ENCODE results near the gene TNFRSF14.

The TNFRSF14 gene

GRCh38 chr1:2586154-2587070, 30.2 kb downstream of the TNFRSF14 start, which contains the start of gene PRXL2B:
TSS of gene PRXL2B (plus strand) at chr1:2586777. CDS start at chr1:2586886, 109 bp downstream.
- DNase-seq (ENCODE audit: low read depth in 1 of 2, low spot score in 1 of 2), result peak; percentile 96 to 97

- DNase-seq (ENCODE audit: low read depth in 1 of 2, low spot score in 1 of 2), result no peak
Measured at GRCh38 chr1:2587071-2587859, 31.1 kb downstream of the TNFRSF14 start.

DNA sequence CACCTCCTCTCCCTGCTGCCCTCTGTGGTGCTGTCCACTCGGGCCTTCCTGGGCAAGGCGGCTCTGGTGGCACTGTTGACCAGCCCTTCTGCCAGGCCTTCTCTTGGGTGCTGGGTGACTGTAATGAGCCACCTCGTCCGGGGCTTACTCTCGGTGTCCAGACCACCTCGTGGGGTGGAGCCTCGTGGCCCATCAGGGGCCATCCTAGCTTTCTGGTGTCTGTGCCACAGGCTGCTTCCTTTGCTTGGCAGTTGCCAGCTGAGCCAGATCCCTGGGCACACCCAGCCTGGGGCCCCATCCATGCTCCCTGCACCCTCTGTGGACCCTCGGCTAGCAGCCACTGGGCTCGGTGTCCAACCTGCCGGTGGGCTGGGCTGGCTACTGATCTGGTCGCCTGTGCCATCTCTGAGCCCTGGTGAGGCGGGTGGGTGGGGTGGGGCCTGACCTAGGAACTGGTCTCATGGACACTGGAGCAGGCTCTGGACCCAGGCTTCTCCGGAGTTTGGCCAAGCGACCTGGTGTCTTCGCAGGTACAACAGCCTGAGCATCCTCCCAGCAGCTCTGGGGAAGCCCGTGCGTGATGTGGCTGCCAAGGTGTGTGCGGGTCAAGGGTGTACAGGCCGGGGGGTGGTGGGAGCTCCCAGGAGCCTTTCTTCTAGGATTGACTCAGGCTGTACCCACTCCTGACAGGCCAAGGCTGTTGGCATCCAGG, 31.8 kb downstream of the TNFRSF14 start:
- DNase-seq (ENCODE audit: low read depth in 1 of 2, low spot score in 1 of 2), result no peak

GRCh38 chr1:2588661-2589430, 32.7 kb downstream of the TNFRSF14 start:
- DNase-seq (ENCODE audit: low read depth in 1 of 2, low spot score in 1 of 2), result no peak

- DNase-seq (ENCODE audit: low read depth in 1 of 2, low spot score in 1 of 2), result no peak
Measured at GRCh38 chr1:2589431-2590232, 33.5 kb downstream of the TNFRSF14 start.

DNA sequence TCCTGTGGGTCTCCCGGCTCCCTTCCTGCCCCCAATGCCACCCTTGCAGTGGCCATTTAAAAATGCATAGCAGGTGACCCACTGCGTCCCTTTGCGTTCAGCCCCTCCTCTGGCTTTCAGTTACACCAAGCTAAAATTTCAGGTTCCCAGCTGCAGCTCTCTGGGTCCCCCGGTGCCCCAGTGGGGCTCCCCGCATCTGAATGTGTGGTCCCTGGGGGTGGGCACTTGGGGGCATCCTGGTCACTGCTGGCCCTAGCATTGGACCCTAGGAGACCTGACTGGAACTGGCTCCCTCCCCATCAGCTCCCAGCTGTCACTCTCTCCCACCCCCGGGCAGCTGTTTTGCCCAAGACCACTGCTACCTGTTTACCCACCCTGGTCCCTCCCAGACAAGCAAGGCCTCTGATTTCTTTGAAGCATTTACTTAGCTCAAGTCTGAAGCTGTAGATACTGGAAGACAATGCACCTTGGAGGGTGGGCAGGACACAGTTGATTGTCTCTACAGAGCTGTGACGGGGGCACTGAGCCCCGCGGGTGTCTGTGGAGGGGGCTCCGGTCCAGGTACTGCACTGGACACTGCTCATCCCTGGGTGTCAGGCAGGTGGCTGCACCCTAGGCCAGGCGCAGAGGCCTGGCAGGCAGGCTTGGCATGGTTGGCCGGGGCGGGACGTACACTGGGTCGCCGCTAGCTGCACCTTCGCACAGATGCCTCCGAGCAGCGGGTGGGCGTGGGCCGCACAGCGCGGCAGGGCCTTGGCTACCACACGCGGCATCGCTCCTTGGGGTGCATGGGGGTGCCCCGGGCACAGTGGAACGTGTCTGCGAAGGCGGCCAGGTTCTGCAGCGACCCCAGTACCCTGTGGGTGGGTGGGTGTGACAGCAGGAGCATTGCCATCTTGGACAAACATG, 34.3 kb downstream of the TNFRSF14 start:
- no peak for DNase-seq (ENCODE audit: low read depth in 1 of 2, low spot score in 1 of 2)

DNA sequence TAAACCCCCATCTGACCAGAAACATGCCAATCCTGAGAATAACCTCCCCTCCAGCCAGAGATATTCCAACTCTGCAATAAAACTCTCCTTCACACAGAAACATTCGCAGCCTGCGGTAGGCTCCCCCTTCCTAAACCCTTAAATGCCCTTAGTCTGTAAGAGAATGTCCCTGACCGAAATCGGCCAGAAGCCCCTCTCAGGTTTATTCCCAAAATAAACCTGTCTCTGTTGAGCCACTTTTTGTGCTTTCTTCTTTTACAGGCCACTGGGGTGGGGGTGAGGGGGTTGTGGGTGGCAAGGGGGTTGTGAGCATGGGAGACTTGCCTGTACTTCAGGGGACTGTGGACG, 35.0 kb downstream of the TNFRSF14 start:
- no peak for DNase-seq (ENCODE audit: low read depth in 1 of 2, low spot score in 1 of 2)

DNA sequence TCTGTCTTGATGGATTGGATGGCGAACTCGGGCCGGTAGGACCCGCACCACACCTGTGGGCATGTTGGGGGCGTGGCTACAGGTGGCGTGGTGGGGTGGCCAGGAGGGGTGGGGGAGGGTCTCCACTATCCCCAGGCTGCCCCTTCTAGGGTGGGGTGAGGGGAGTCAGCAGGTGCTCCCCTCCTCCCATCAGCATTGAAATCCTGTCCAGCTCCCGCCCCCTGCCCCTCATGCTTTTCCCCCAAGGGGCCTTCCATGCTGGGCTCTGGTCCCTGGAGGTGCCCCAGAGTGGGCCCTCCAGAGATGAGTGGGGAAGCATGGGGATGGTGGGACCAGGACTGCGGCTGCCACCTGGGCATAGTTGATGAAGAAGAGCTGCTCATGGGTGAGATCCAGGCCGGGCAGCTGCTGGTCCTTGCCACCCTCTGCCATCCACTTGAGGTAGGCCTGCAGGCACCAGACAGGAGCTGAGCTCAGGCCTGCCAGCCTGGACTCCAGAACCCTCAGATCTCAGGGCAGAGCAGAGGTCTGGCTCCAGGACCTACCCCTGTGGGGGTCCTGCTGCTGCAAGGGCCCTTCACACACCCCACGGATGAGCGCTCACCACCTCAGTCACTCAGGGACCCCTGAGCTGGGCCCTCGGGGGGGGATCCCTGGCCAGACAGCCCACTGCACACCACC, 35.5 kb downstream of the TNFRSF14 start:
- DNase-seq (ENCODE audit: low read depth in 1 of 2, low spot score in 1 of 2), result no peak

GRCh38 chr1:2592672-2593071, 36.5 kb downstream of the TNFRSF14 start:
- DNase-seq (ENCODE audit: low read depth in 1 of 2, low spot score in 1 of 2), result no peak

- DNase-seq (ENCODE audit: low read depth in 1 of 2, low spot score in 1 of 2), result no peak
Measured at GRCh38 chr1:2593251-2593878, 37.2 kb downstream of the TNFRSF14 start.

DNA sequence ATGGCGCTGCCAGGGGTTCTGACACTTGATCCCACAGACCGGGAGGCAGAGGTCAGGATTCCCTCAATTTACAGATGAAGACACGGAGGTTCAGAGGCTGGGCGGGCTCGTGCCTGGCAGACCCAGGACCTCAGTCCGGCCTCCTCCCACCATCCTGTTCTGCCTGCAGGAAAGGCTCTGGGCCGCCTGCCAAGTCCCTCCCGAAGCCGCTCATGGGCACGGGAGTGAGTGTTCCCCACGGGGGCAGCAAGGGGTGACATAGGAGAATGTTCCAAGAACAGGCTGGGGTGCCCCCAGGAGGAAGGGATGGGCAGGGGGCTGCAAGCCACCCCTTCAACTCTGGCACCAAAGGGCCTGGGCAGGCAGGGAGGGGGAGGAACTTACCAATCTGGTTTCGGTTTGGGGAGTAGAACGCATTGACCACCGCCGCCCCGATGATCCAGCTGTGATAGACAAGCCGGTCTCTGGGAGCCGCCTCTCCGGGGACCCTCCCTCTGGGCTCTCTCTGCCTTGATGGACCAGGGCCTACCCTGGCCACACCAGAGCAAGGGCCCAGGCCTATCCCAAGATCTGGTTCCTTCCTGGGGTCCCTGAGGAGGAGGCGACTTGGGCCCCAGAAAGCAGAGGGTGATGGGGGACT, 38.0 kb downstream of the TNFRSF14 start:
- DNase-seq (ENCODE audit: low read depth in 1 of 2, low spot score in 1 of 2), result no peak

GRCh38 chr1:2594641-2595131, 38.5 kb downstream of the TNFRSF14 start:
- DNase-seq (ENCODE audit: low read depth in 1 of 2, low spot score in 1 of 2), result no peak

GRCh38 chr1:2595261-2595811, 39.2 kb downstream of the TNFRSF14 start:
- no peak for DNase-seq (ENCODE audit: low read depth in 1 of 2, low spot score in 1 of 2)

- DNase-seq (ENCODE audit: low read depth in 1 of 2, low spot score in 1 of 2), result no peak
Measured at GRCh38 chr1:2595812-2596529, 39.8 kb downstream of the TNFRSF14 start.

DNA sequence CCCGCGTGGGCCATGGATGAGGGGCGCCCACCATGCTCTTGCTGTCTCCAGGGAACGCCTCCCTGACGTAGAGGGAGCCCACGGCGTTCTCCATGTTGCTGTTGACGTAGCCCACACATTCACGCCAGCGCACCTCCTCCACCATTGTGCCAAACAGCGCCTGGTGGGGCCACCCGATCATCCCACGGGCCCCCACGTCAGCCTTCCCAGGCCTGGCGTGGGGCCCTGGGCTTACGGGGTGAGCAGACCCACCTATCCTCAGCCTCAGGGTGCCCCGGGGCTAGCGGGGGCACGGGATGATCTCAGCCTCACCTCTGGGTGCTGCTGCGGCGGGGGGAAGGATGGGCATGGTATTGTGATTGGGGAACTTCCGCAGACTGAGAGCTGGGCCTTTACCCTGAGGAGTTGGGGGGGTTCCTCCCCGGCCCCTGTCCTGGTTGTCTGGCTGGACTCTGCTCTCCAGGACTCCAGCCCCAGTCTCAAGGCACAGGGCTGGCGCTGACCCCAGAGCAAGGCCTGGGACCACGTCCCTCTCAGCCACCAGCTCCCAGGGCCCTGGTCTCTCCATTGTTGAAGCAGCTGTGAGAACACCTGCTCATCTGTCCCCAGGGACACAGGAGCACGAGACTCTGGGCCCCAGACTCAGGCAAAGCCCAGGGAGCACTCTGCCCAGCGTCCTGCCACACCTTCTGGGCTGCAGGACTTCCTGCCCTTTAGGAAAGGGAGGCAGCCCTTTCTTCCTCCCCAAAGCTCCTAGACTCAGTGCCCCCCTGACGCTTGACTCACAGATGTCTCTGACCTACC, 40.6 kb downstream of the TNFRSF14 start:
- no peak for DNase-seq (ENCODE audit: low read depth in 1 of 2, low spot score in 1 of 2)
